Left ventricle myocardium superior (tissue), 1 donor: ENCODE data around the gene CLRN3. TPM values are rescaled to one million over a fixed set of nuclear protein-coding genes. Genes with fewer than 3 reads are reported as not detected.

Experiments
- ATAC-seq: fragments of 200-7000 bp; cut with Tn5 transposase; one replicate; pipeline ENCODE4 v1.9.1; 2020; ENCODE audit warnings: mild to moderate bottlenecking, moderate library complexity
- DNase-seq: peaks from one replicate; pipeline ENCODE4 v3.0.0-alpha.2; 2020
- intact Hi-C: fragments of 100-400 bp; cut with micrococcal nuclease; formaldehyde crosslinking; loops from one replicate; pipeline ENCODE4 v1.11.0; 2022
- total RNA-seq: library from RNA; stranded (reverse); fragmentation: NEBNext Ultra II Directional; extraction: Animal tissue kit (Norgen Biotek cat#: 25700); gene quantifications from one replicate; pipeline ENCODE4 v1.2.1, GENCODE V29; 2021
- donor health status: DM: no; HTN: yes; CAD: no; lungs with severe emphysema.

The CLRN3 gene
- total RNA-seq, 1 donor from 2014 or later, result not detected

GRCh38 chr10:127854769-127855590 is 37.8 kb downstream of the CLRN3 start:
- DNase-seq (no peak), ATAC-seq (no peak)
- intact Hi-C loops, result loop anchor here (5.0 kb wide), 1 partner anchor 138 kb away; no protein-coding TSS in a partner anchor

GRCh38 chr10:127853868-127854768 is 38.6 kb downstream of the CLRN3 start:
- DNase-seq, result peak; percentile 71
- peak; percentile 94 for ATAC-seq
- intact Hi-C loops, result loop anchor here (5.0 kb wide), 1 partner anchor 137 kb away; no protein-coding TSS in a partner anchor

GRCh38 chr10:127852456-127852855 is 40.3 kb downstream of the CLRN3 start:
- DNase-seq (no peak), ATAC-seq (no peak)
- intact Hi-C loops, result loop anchor here (5.0 kb wide), 1 partner anchor 135 kb away; no protein-coding TSS in a partner anchor

GRCh38 chr10:127851661-127852194 is 41.0 kb downstream of the CLRN3 start:
- intact Hi-C loops, result loop anchor here (5.0 kb wide), 1 partner anchor 134 kb away; no protein-coding TSS in a partner anchor

GRCh38 chr10:127850944-127851343 is 41.8 kb downstream of the CLRN3 start:
- intact Hi-C loops, result loop anchor here (5.0 kb wide), 1 partner anchor 134 kb away; no protein-coding TSS in a partner anchor
- no peak for DNase-seq
- no peak for ATAC-seq

More at GRCh38 chr10:127851661-127852194, 41.0 kb downstream of the CLRN3 start:
- DNase-seq (no peak), ATAC-seq (no peak)

GRCh38 chr10:127849921-127850320 is 42.8 kb downstream of the CLRN3 start:
- DNase-seq, result no peak
- ATAC-seq, result no peak
- intact Hi-C loops, result loop anchor here (5.0 kb wide), 1 partner anchor 133 kb away; no protein-coding TSS in a partner anchor

GRCh38 chr10:127849224-127849623 is 43.5 kb downstream of the CLRN3 start:
- ATAC-seq (no peak), DNase-seq (no peak)
- intact Hi-C loops, result no loop called here

- intact Hi-C loops, result no loop called here
- DNase-seq (no peak), ATAC-seq (no peak)
Measured at GRCh38 chr10:127848226-127848625, 44.5 kb downstream of the CLRN3 start.

- ATAC-seq (no peak), DNase-seq (no peak)
- intact Hi-C loops, result no loop called here
Measured at GRCh38 chr10:127845756-127846155, 47.0 kb downstream of the CLRN3 start.

GRCh38 chr10:127840884-127841283 is 51.9 kb downstream of the CLRN3 start:
- no peak for ATAC-seq

GRCh38 chr10:127836966-127837365 is 55.8 kb downstream of the CLRN3 start:
- intact Hi-C loops, result no loop called here
- DNase-seq (no peak), ATAC-seq (no peak)

More at GRCh38 chr10:127840884-127841283, 51.9 kb downstream of the CLRN3 start:
- intact Hi-C loops, result no loop called here
- DNase-seq, result no peak

GRCh38 chr10:127836176-127836575 is 56.6 kb downstream of the CLRN3 start:
- no peak for ATAC-seq
- intact Hi-C loops, result no loop called here
- DNase-seq, result no peak

- DNase-seq (no peak), ATAC-seq (no peak)
- intact Hi-C loops, result no loop called here
Measured at GRCh38 chr10:127834791-127835190, 58.0 kb downstream of the CLRN3 start.

- ATAC-seq, result peak; percentile 73
- intact Hi-C loops, result no loop called here
Measured at GRCh38 chr10:127834221-127834620, 58.5 kb downstream of the CLRN3 start.

GRCh38 chr10:127833804-127834203 is 58.9 kb downstream of the CLRN3 start:
- intact Hi-C loops, result no loop called here
- DNase-seq (no peak), ATAC-seq (no peak)

More at GRCh38 chr10:127834221-127834620, 58.5 kb downstream of the CLRN3 start:
- no peak for DNase-seq

GRCh38 chr10:127832501-127832900 is 60.2 kb downstream of the CLRN3 start:
- DNase-seq (no peak), ATAC-seq (no peak)
- intact Hi-C loops, result no loop called here

GRCh38 chr10:127830414-127830813 is 62.3 kb downstream of the CLRN3 start:
- intact Hi-C loops, result no loop called here
- no peak for ATAC-seq
- no peak for DNase-seq
